HG03064 (cell line): Measurements from ENCODE around the gene VAV2.
"Not testable (repeated sequence)": the region's sequence is repeated elsewhere in the genome, so short reads cannot be mapped to it uniquely, and the experiment has no call there.

Experiments used
- ATAC-seq: cut with Tn5 transposase; IDR thresholded peaks from one replicate; pipeline ENCODE4 v1.9.1; 2021; ENCODE audit warnings: low read depth; ENCODE audit not compliant: unreplicated experiment

VAV2 gene

DNA sequence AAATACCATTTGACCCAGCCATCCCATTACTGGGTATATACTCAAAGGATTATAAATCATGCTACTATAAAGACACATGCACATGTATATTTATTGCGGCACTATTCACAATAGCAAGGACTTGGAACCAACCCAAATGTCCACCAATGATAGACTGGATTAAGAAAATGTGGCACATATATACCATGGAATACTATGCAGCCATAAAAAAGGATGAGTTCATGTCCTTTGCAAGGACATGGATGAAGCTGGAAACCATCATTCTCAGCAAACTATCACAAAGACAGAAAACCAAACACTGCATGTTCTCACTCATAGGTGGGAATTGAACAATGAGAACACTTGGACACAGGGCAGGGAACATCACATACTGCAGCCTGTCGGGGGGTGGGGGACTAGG is 68.5 kb downstream of the VAV2 start:
- not testable (repeated sequence) for ATAC-seq

DNA sequence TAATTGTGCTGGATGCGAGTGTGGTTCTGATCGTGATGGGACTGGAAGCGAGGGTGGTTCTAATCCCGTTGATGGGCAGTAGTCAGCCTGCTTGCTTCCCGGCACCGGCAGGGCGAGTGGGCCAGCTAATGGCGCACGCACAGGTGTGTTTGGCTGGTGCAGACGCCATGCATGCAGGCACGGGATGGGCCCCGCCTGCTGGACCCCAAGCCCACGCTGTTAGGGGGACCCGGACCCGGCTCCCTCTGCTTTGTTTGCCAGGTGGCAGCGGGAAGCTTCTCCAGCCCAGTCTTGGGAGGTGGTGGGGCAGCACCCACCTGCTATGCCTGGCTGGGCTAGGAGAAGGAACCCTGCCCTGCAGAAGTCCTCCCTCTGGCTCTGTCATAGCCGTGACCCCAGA is 70.3 kb downstream of the VAV2 start:
- ATAC-seq, result no peak

DNA sequence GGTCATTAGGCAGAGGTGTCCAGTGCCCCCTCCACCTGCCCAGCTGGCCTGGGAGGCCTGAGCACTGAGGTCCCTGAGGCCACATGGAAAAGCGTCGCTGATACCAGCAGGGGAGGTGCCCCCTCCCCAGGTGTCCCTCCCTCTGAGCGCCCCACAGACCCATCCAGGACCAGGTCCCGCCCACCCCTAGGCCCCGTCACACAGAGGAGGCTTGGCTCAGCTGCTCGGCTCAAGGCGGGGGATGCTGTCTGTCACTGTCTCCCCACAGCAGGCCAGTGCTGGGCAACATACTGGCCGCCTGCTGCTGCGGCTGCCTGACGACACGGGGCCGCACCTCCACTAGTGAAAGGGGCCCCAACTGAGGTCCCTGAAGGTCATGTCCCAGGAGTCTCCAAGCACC is 71.7 kb downstream of the VAV2 start:
- ATAC-seq, result no peak

DNA sequence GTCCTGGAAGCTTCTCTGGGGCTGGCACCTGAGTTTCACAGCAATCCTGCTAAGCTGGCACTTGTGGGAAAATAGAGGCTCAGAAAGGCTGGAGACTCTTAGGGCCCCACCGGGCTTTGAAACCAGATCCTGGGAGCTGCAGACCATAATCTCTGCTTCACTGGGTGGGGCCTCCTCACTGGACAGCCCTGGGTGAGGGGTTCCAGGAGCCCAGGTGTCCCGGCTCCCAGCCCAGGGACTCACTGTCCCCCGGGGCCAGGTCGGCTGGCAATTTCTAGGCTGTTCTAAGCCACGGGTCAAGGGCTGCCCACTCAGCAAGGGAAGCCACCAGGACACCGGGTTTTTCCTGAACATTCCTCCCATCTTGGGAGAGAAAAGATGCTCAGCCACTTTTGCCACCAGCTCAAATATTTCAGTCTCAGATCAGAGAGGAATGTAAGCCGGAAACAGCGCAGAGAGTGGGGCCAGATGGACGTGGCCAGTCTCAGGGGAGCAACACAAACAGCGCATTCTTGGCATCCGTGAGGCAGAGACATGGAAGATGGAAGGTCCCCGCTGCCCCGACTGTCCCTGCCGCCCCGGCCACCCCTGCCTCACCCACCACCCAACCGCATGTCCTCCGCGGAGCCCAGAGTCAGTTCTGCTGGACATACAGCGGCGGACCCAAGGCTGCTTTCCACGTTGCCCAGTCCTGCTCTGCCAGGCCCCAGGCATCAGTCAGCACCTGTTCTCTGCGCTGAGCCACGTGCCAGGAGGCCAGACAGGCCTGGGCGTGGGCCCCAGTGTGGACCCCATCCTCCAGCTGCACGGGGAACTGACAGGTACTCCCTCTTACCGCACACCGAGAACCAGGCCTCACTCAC is 72.6 kb downstream of the VAV2 start:
- no peak for ATAC-seq

DNA sequence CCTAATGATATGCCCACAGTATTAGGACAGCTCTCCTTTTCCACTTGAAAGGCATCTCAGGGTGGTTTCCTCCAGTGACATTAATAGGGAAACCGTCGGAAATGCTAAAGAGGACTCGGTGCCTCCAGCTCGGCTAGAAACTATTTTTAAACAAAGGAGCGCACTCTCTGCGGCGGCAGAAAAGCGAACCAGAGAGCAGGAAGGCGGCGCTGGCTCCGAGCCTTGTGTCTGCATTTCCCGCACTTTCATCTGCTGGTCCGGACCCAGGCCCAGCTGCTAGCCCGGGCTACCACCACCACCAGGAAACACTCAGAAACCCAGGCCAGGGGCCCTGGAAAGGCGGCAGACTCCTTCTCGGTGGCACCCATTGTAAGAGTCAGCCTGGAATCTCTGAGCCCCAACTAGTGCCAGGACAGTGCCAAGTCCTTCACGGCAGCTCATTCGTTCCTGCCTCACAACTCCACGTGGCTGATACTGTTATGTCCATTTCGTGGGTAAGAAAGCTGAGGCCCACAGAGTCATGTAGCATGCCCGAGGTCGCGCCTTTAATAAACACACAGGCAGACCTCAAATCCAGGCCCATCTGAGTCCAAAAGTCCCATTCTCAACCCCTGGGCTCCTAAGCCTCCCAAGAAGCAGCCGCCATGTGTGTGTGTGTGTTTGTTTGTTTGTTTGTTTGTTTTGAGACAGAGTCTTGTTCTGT is 73.9 kb downstream of the VAV2 start:
- ATAC-seq, result no peak

DNA sequence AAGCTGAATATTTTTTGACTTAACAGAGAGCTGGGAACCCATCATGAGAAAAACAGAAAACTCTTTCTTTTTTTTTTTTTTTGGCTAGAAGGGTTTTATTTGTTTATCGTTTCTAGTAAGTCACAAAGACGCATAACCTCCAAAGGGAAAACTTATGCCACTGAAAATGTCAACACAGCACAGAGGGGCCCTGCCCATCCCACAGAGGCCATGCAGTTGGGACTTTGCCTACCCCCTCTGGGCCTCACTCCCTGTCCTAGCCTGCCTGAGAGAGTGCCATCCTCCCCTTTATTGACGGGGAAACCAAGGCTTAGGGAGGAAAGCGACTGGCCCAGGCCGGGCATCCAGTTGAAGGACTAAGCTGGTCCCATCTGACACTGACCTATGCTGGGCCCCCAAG is 74.7 kb downstream of the VAV2 start:
- no peak for ATAC-seq

DNA sequence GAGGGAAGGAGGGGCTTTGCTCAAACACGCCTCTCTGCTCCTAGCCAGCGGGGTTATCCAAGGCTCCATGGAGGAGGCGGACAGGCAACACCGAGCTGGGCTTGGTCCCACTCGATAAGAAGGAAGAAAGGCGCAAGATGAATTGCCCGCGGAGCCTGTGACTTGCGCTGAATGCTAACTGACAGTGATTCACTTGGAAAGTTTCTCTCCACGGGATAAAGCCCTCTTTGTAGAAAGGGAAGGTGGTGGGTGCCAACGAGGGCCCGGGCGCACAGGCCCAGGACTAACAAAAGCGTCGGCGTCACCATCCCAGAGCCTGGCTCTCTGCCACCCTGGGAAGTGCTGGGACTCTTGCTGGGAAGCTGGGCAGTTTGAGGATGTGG is 76.0 kb downstream of the VAV2 start:
- ATAC-seq, result no peak

DNA sequence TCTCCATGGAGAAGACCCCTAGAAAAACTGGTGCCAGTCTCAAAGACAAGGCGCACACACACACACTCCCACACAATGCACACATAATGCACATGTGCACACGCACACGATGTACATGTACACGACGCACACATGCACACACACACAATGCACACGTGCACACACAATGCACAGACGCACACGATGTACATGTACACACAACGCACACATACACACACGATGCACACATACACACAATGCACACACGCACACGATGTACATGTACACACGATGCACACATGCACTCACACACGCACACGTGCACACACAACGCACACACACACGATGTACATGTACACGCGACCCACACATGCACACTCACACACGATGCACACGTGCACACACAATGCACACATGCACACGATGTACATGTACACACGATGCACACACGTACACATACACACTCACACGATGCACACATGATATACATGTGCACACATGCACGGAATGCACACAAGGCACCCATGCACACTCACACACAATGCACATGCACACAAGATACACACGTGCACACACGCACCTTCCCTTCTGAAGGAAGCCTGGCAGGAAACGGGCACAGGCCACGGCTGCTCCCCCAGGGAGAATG is 76.5 kb downstream of the VAV2 start:
- ATAC-seq, result no peak

DNA sequence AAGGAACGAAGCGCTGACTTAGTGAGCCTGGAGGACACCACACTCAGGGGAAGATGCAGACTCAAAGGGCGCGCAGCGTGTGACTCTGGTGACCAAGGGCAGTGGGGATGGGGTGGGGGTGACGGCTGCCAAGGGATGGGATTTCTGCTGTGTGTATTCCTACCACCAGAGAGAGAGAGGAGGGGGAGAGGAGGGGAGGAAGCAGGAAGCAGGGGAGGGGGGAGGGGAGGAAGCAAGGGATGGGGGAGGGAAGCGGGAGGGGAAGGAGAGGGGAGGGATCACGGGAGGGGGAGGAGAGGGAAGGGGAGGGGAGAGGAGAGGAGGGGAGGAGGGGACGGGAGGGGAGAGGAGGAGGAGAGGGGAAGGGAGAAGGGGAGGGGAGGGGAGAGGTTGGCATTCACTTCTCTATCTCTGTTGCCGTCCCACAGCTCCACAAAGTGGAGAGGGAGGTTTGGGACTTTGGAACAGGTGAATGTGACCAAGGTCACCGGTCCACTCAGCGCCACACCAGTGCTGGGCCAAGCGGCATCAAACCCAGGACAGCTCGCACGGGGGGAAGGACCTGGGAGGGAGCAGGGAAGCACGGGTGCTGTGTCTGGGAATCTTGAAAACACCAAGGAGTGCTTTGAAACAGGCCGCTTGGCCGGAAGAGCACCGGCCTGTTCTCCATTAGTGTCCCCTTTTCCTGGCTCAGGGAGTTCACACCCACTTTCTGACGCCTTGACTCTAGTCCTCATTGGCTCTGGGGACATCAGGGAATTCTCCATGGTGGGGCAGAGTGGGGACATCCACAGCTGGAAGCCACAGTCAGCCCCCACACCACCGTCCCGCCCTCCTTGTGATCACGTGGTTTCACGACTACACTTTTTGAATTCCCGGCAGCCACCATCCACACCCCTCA is 77.4 kb downstream of the VAV2 start:
- ATAC-seq, result no peak

DNA sequence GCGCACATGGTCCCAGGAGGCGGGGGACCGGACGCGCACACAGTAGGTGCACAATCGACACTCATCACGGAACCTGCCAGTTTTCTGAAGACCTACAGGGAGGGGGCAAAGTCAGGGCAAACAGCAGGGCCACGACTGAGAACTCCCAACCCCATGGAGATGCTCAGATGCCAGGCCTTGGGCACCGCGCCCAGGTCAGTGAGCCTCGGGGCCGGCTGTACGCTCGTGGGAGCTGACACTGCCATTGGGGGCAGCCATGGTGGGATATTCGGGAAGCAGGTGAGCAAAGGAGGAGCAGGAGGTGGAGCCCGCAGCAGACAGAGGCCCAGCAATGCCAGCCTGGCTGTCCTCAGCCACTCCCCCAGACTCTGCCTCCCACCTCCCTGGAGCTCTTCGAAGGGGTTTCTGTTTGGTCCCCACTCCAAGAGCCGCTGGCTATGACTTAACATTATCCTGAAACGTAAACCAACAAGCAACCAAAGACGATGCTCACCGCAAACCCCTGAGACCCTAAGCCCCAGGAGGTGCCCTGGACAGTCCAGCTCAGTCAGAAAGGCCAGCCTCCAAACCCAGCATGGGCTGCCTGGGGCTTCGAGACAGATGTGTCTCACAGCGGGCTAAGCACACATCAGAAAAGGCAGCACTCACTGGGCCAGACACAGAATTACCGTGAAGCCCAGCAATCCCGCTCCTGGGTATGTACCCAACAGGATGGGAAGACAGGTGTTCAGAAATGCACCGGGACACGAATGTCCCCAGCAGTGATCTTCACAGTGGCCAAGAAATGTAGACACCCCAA is 78.4 kb downstream of the VAV2 start:
- ATAC-seq, result no peak

DNA sequence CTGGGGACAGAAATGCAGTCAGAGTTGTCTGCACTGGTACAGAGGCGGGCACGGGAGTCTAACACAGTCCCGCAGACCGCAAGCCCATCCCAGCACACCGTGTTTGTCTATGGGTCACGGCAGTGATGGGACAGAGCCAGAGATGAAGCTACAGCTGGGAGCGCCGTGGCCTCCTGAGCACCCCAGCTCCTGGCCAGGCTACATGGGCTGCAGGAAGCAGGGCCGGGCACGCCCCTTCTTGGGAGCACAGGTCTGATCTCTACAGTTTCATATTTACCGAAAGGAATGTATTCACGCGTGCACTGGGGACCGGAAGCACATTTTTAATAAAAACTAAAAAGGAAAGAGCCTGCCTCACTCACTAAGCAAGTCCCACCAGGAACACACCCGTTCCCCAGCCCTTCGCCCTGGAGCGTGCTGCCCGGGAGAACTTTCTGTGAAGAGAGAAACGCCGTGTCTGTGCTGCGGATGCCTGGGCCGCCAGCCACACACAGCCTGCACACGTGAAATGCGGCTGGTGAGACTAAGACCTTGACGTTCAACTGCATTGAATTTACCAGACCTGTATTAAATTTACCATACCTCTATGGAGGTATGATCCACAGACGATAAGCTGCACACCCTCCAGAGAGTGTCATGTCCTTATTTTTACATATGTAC is 81.1 kb downstream of the VAV2 start:
- no peak for ATAC-seq

DNA sequence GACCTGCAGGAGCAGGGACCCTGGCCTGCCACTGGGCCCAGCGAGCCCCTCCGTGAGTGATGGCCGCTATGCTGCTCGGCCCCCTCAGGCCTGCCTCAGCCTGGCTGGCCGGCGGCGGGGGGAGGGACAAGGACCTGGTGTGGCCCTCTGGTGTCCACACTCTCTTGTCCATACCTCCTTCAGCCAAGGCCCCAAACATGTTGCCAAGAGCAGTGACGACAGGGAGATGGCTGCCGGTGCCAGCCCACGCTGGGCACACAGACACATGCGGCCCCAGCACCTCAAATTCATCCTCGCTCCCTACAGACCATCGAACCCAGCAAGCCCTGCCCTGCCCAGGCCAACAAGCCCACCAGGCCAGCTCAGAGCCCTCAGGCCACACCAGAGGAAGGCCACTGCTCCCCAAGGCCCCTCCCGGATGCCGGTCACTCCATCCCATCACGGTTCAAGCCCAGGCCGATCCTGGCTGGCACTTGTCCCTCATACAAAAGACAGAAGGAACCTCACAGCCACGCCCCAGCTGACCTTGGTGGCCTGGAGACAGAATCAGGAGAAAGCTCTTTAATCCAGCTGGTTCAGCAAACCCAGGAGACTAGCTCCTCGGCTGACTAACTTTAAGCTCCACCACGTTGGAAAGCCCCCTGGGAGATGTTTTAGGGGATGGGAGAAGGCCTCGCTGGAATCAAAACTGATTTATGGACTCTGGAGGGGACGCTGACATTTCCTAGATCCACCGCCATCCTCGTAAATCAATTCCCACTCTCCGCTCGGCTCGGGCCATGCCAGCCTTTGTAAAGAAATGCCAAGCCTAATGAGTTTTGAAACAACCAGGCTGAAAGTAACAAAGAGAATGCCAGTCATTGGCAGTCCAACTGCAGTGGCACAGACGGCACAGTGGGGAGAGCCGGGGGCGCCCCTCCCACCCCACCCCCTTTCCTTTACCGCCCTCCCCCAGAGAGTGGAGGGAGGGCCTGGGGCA is 84.9 kb downstream of the VAV2 start:
- no peak for ATAC-seq

DNA sequence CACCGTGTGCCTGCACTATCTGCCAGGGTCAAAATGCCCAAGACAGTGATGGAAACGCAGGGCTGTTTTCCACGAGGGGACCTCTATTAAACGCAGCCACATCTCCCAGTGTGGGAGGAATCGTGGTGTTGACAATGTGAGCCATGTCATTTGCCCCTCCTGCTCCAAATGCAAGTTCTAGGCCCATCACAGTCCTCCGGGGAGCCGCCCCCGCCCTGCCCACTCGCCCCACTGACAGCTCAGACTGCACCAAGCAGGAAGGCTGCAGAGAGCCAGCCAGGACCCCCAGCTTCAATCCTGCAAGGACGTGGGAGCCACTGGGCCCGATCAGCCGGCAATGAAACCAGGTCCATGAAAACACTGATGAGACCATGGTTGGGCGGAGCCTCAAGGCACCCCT is 85.9 kb downstream of the VAV2 start:
- no peak for ATAC-seq

DNA sequence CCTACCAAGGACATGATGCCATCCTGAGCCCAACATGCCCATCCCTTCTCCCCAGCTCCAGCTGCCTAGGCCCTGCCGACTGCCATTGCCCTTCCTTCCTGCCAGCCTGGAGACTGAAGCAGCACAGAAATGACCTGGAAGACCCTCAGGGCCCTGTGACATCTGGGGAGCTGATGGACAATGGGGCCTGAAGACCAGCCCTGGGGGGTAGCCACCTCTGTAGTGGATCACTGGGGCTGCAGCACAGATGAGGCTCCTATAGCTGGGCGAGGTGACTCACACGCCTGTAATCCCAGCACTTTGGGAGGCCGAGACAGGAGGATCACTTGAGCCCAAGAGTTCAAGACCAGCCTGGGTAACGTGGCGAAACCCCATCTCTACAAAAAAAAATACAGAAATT is 86.6 kb downstream of the VAV2 start:
- no peak for ATAC-seq

DNA sequence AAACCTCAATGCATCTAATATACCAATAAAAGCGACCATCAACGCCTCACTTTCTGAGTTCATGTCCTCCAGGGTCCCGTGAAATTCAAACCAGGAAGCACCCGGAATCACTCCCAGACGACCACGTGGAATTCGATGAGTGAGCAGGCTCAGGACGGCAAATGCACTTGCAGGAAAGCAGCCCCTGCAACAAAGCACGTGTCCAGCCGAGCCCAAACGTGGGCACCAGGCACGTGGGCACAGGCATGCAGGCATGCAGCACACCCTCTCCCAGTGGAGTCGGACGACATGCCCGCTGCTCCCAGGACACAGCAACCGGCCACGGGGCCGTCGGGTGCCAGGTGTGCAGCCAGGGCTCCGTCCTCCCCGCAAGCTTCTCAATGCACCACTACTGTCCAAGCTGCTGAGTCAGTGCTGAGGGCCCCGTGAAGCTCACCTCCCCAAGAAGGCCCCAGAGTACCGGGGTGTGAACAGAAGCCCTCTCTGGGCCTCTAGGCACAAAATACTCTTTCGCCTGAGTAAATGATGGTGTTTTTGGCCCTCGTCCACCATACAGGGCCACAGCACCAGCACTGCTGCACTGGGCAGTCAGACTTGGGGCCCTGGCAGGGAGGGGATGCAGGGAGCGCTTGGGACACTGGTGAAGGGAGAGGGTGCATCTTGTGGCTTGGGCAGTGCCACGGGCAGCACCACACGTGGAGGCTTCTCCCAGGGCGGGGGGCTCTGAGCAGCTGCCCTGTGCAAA is 87.6 kb downstream of the VAV2 start:
- ATAC-seq, result no peak

DNA sequence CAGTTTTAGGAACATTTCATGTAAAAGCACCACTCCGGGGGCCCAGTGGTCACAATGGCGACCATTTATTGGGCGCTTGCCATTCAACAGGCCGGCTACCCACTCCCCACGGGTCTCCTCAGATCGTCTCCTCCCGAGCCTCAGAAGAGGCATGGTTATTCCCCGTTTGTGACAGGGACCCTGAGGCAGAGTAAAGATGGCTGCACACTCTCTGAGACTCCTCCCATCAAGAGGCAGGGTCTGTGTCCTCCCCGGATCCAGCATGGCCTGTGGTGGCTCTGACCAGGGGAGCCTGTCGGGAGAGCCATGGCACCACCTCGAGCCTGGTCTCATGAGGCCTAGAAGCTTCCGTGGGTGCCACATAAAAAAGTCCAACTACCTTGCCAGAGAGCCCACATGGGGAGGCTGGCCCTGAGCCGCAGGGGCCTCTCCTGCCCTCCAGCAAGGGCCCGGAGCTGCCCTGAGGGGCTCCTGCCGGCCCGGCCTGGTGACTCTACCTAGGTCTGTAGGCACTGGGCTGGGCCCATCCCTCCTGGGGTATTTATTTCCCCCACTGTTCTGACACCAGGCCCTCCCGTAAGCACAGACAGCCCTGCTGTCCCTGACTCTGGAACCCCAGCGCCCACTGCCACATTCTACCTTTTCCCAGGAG is 90.8 kb downstream of the VAV2 start:
- ATAC-seq, result no peak

DNA sequence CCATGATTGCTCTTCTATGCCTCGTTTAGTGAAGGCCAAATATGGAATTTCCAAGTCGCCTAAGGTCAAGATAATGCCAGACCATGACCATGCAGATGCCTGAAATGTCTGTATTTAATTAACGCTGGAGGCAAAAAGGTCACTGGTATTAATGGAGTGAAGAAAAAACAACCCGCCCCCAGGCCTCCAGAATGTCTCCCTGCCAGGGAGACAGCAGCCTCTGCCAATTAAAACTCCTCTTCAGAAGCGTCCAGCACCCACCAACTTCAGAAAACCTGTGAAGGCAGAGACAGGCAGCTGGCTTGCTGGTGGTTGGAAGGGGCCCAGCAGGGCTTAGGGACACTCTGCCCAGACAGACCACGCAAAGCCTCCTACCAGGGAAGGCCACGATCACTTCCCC is 94.4 kb downstream of the VAV2 start:
- ATAC-seq, result no peak
